Nephron (organoid): ENCODE results near the gene MAP3K8.
"Not testable (repeated sequence)": the region's sequence is repeated elsewhere in the genome, so short reads cannot be mapped to it uniquely, and the experiment has no call there.

ENCODE experiments used
- H3K27ac Mint-ChIP-seq, 3 experiments: 2 replicates each; pipeline ENCODE4 v1.8.0; 2020; ENCODE audit warnings: mixed read lengths in 3 of 3, mild to moderate bottlenecking in 2 of 3, moderate library complexity in 1 of 3
- H3K27me3 Mint-ChIP-seq: 2 replicates; pipeline ENCODE4 v1.8.0; 2021; ENCODE audit warnings: low read depth, mild to moderate bottlenecking, moderate library complexity, mixed read lengths
- H3K36me3 Mint-ChIP-seq: 2 replicates; pipeline ENCODE4 v1.8.0; 2020; ENCODE audit warnings: low read depth, mixed read lengths
- H3K4me1 Mint-ChIP-seq: 2 replicates; pipeline ENCODE4 v1.8.0; 2020; ENCODE audit warnings: mixed read lengths
- H3K4me3 Mint-ChIP-seq, 3 experiments: 2 replicates each; pipeline ENCODE4 v1.8.0; 2020; ENCODE audit warnings: mild to moderate bottlenecking in 3 of 3, mixed read lengths in 3 of 3, moderate library complexity in 2 of 3
- H3K9me3 Mint-ChIP-seq: 2 replicates; pipeline ENCODE4 v1.8.0; 2020; ENCODE audit warnings: mixed read lengths
- CTCF ChIP-seq, 3 experiments: fragments of 200-600 bp; sonication (generic); IDR thresholded peaks; one replicate each; pipeline ENCODE4 v1.5.0; 2021; ENCODE audit warnings: antibody characterized with exemption in 3 of 3; ENCODE audit not compliant: unreplicated experiment in 3 of 3

The MAP3K8 gene

GRCh38 chr10:30434273-30435072, 489 bp downstream of the MAP3K8 start:
- Mint-ChIP-seq H3K4me1 (peaks cover 53% of the 10 kb centered on the region), H3K4me3 (peak overlapping the region; percentile 87 to 95 (median 95)), H3K27me3 (peaks cover 10% of the 10 kb centered on the region), H3K9me3 (no peaks in the 10 kb centered on the region), H3K27ac (peak overlapping the region; percentile 85 to 98 (median 95)), H3K36me3 (peaks cover 7% of the 10 kb centered on the region)
- TF ChIP-seq CTCF (IDR thresholded peaks at IDR 0.05; ENCODE audit: unreplicated experiment in 3 of 3): no peak

GRCh38 chr10:30435073-30435422, 1.1 kb downstream of the MAP3K8 start:
- Mint-ChIP-seq H3K4me3 (peak overlapping the region; percentile 87 to 95 (median 95)), H3K4me1 (peaks cover 53% of the 10 kb centered on the region), H3K27ac (peak overlapping the region; percentile 85 to 95 (median 95)), H3K9me3 (no peaks in the 10 kb centered on the region), H3K36me3 (peaks cover 7% of the 10 kb centered on the region), H3K27me3 (peaks cover 10% of the 10 kb centered on the region)
- no peak for TF ChIP-seq CTCF (IDR thresholded peaks at IDR 0.05; ENCODE audit: unreplicated experiment in 3 of 3)

GRCh38 chr10:30435499-30436167, 1.6 kb downstream of the MAP3K8 start:
- H3K27ac Mint-ChIP-seq: peak overlapping the region; percentile 85 to 95 (median 95)
- peaks cover 10% of the 10 kb centered on the region for H3K27me3 Mint-ChIP-seq
- not testable (repeated sequence) for H3K36me3 Mint-ChIP-seq, H3K9me3 Mint-ChIP-seq
- H3K4me1 Mint-ChIP-seq: peaks cover 53% of the 10 kb centered on the region
- H3K4me3 Mint-ChIP-seq: peak overlapping the region; percentile 87 to 95 (median 95)

GRCh38 chr10:30436191-30436611, 2.2 kb downstream of the MAP3K8 start:
- peak overlapping the region; percentile 54 to 73 (median 61) for H3K4me3 Mint-ChIP-seq
- H3K27me3 Mint-ChIP-seq: peaks cover 10% of the 10 kb centered on the region
- H3K27ac Mint-ChIP-seq: peak overlapping the region; percentile 68 to 85 (median 76)
- no peaks in the 10 kb centered on the region for H3K9me3 Mint-ChIP-seq
- H3K4me1 Mint-ChIP-seq: peaks cover 52% of the 10 kb centered on the region
- TF ChIP-seq CTCF (IDR thresholded peaks at IDR 0.05; ENCODE audit: unreplicated experiment in 3 of 3): no peak
- peaks cover 7% of the 10 kb centered on the region for H3K36me3 Mint-ChIP-seq

GRCh38 chr10:30436671-30437030, 2.7 kb downstream of the MAP3K8 start:
- peaks cover 7% of the 10 kb centered on the region for H3K36me3 Mint-ChIP-seq
- H3K27ac Mint-ChIP-seq: peak overlapping the region; percentile 68 to 85 (median 76)
- peak overlapping the region; percentile 54 to 73 (median 61) for H3K4me3 Mint-ChIP-seq
- no peak for TF ChIP-seq CTCF (IDR thresholded peaks at IDR 0.05; ENCODE audit: unreplicated experiment in 3 of 3)
- peaks cover 48% of the 10 kb centered on the region for H3K4me1 Mint-ChIP-seq
- no peaks in the 10 kb centered on the region for H3K9me3 Mint-ChIP-seq
- H3K27me3 Mint-ChIP-seq: peaks cover 10% of the 10 kb centered on the region

GRCh38 chr10:30437031-30437841, 3.3 kb downstream of the MAP3K8 start:
- H3K36me3 Mint-ChIP-seq: peaks cover 7% of the 10 kb centered on the region
- peak overlapping the region; percentile 68 to 85 (median 76) for H3K27ac Mint-ChIP-seq
- peaks cover 10% of the 10 kb centered on the region for H3K27me3 Mint-ChIP-seq
- no peak for TF ChIP-seq CTCF (IDR thresholded peaks at IDR 0.05; ENCODE audit: unreplicated experiment in 3 of 3)
- H3K4me1 Mint-ChIP-seq: peaks cover 53% of the 10 kb centered on the region
- peak overlapping the region; percentile 61 to 73 (median 66) for H3K4me3 Mint-ChIP-seq
- H3K9me3 Mint-ChIP-seq: no peaks in the 10 kb centered on the region
